ENCODE measurements around the gene BAZ2B. TPM values are rescaled to one million over a fixed set of nuclear protein-coding genes. Genes with fewer than 3 reads are reported as not detected.

Gene BAZ2B
- total RNA-seq, 1 donor from 2014 or later = 101 TPM

GRCh38 chr2:159459279-159459678 is 157.1 kb downstream of the BAZ2B start:
- H3K4me3 Mint-ChIP-seq = no peak overlapping the region
- no peaks in the 10 kb centered on the region for H3F3A ChIP-seq (ENCODE audit: low read depth)
- H3K27ac Mint-ChIP-seq = no peak overlapping the region
- no peak overlapping the region for H3K9ac ChIP-seq
- no peaks in the 10 kb centered on the region for H3K27me3 ChIP-seq
- H3K9me3 Mint-ChIP-seq = no peaks in the 10 kb centered on the region
- DNase-seq (ENCODE audit: low spot score) = no peak
- no peak overlapping the region for H3K4me3 ChIP-seq
- H3K36me3 Mint-ChIP-seq = peaks cover 12% of the 10 kb centered on the region
- peaks cover 3% of the 10 kb centered on the region for H3K79me2 ChIP-seq (ENCODE audit: low read depth)
- H3K9me3 ChIP-seq (ENCODE audit: low read depth) = no peaks in the 10 kb centered on the region
- H3K4me2 ChIP-seq = no peak overlapping the region
- no peaks in the 10 kb centered on the region for H3K4me1 ChIP-seq
- peaks cover 8% of the 10 kb centered on the region for H4K20me1 ChIP-seq (ENCODE audit: low read depth)
- H3K27ac ChIP-seq = no peak overlapping the region
- no peaks in the 10 kb centered on the region for H3K36me3 ChIP-seq
- no peak overlapping the region for H2AFZ ChIP-seq (replicated peaks)
- no peaks in the 10 kb centered on the region for H3K27me3 Mint-ChIP-seq (ENCODE audit: insufficient read depth, low read depth)
- H3K4me1 Mint-ChIP-seq = peaks cover 3% of the 10 kb centered on the region
- TF ChIP-seq EZH2phosphoT487 (IDR thresholded peaks at IDR 0.05) (no peak), EZH2 (IDR thresholded peaks at IDR 0.05) (no peak)
- TF ChIP-seq, protein P1, sequence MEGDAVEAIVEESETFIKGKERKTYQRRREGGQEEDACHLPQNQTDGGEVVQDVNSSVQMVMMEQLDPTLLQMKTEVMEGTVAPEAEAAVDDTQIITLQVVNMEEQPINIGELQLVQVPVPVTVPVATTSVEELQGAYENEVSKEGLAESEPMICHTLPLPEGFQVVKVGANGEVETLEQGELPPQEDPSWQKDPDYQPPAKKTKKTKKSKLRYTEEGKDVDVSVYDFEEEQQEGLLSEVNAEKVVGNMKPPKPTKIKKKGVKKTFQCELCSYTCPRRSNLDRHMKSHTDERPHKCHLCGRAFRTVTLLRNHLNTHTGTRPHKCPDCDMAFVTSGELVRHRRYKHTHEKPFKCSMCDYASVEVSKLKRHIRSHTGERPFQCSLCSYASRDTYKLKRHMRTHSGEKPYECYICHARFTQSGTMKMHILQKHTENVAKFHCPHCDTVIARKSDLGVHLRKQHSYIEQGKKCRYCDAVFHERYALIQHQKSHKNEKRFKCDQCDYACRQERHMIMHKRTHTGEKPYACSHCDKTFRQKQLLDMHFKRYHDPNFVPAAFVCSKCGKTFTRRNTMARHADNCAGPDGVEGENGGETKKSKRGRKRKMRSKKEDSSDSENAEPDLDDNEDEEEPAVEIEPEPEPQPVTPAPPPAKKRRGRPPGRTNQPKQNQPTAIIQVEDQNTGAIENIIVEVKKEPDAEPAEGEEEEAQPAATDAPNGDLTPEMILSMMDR (IDR thresholded peaks at IDR 0.05) = no peak

DNA sequence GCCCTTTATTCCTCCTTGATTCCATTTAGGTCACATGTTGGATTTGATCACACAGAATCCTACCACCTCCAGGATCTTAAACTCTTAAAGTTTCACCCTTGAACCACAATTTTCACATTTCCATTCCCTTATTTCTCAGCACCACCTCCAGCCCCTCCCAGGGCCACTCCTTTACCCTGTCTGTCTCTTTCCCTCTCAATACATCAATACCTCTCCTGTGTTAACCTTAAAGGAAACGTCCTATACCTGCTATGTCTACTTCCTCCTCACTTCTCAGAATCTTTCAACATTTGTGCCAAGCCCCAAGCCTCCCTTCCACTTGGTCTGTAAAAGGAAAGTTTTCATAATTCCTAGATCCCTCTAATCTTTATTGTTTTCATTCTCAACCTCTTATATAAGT is 158.8 kb downstream of the BAZ2B start:
- TF ChIP-seq, protein P1 (IDR thresholded peaks at IDR 0.05) = no peak
- TF ChIP-seq EZH2phosphoT487 (IDR thresholded peaks at IDR 0.05) = no peak
- no peak for TF ChIP-seq EZH2 (IDR thresholded peaks at IDR 0.05)
- Mint-ChIP-seq H3K36me3 (peaks cover 5% of the 10 kb centered on the region), H3K27ac (no peak overlapping the region)

DNA sequence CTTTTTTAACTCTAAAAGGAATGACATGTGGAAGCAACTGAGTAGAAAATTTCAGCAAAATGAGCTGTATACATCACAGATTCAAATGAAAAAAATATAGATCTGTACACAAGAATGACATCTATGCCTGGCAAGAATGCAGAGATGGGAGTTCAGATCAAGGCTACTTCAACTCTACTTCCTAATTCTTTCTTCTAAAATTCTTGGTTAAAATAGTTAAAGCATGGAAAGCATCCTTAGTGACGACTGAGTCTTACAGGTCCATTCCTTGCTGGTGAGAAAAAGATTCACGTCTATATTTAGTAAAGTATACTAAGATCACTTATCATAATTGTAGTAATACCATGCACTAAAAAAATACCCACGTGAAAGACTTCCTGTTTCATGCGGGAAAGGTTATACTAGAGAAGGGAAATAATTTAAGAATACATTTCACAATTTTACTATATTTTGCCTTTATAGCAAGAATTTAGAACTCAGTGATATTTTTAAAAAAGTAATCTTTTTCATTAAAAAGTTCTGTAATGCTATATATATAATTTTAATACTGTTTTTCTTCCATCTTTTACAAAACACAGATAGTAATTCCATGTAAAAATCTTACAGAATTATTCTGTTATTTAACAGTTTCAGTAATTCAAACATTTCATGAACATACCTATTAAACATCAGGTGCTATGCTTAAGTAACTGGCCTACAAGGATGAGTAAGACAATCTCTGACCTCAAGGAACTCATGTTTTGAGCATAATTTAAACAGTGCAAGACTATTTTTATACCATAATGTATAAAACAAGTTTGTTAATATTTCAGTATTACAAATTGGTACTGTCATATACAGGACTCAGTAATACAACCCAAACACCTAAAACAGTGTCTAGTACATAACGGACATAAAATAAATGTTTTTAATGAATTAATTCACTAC is 159.6 kb downstream of the BAZ2B start:
- no peaks in the 10 kb centered on the region for H3K4me1 ChIP-seq
- Mint-ChIP-seq H3K27ac (no peak overlapping the region), H3K4me1 (peaks cover 3% of the 10 kb centered on the region)

More for the DNA sequence above, 158.8 kb downstream of the BAZ2B start:
- no peak for DNase-seq (ENCODE audit: low spot score)
- H3K27ac ChIP-seq = no peak overlapping the region
- Mint-ChIP-seq H3K27me3 (ENCODE audit: insufficient read depth, low read depth) (no peaks in the 10 kb centered on the region), H3K4me3 (no peak overlapping the region), H3K4me1 (peaks cover 3% of the 10 kb centered on the region), H3K9me3 (no peaks in the 10 kb centered on the region)
- H3F3A ChIP-seq (ENCODE audit: low read depth) = no peaks in the 10 kb centered on the region
- no peaks in the 10 kb centered on the region for H3K36me3 ChIP-seq
- peaks cover 8% of the 10 kb centered on the region for H4K20me1 ChIP-seq (ENCODE audit: low read depth)
- no peak overlapping the region for H3K9ac ChIP-seq
- H3K9me3 ChIP-seq (ENCODE audit: low read depth) = no peaks in the 10 kb centered on the region
- H3K4me2 ChIP-seq = no peak overlapping the region
- no peaks in the 10 kb centered on the region for H3K4me1 ChIP-seq
- H2AFZ ChIP-seq (replicated peaks) = no peak overlapping the region
- H3K79me2 ChIP-seq (ENCODE audit: low read depth) = peaks cover 3% of the 10 kb centered on the region
- no peak overlapping the region for H3K4me3 ChIP-seq
- H3K27me3 ChIP-seq = no peaks in the 10 kb centered on the region

More for the DNA sequence above, 159.6 kb downstream of the BAZ2B start:
- Mint-ChIP-seq H3K4me3 (no peak overlapping the region), H3K36me3 (peaks cover 3% of the 10 kb centered on the region), H3K27me3 (ENCODE audit: insufficient read depth, low read depth) (no peaks in the 10 kb centered on the region), H3K9me3 (no peaks in the 10 kb centered on the region)
- TF ChIP-seq EZH2 (IDR thresholded peaks at IDR 0.05) (no peak), EZH2phosphoT487 (IDR thresholded peaks at IDR 0.05) (no peak)
- TF ChIP-seq, protein P1 (IDR thresholded peaks at IDR 0.05) = no peak
- Histone ChIP-seq H4K20me1 (ENCODE audit: low read depth) (peaks cover 8% of the 10 kb centered on the region), H3K9me3 (ENCODE audit: low read depth) (no peaks in the 10 kb centered on the region), H3K4me2 (no peak overlapping the region), H3K36me3 (no peaks in the 10 kb centered on the region), H3F3A (ENCODE audit: low read depth) (no peaks in the 10 kb centered on the region), H2AFZ (replicated peaks) (no peak overlapping the region), H3K27me3 (no peaks in the 10 kb centered on the region), H3K27ac (no peak overlapping the region), H3K9ac (no peak overlapping the region), H3K79me2 (ENCODE audit: low read depth) (peaks cover 3% of the 10 kb centered on the region), H3K4me3 (no peak overlapping the region)
- no peak for DNase-seq (ENCODE audit: low spot score)
